HG02970 (cell line): ENCODE results near the gene OR8B2.
"Not testable (repeated sequence)": the region's sequence is repeated elsewhere in the genome, so short reads cannot be mapped to it uniquely, and the experiment has no call there.

Experiments used
- ATAC-seq: cut with Tn5 transposase; IDR thresholded peaks from one replicate; pipeline ENCODE4 v1.9.1; 2021; ENCODE audit warnings: mild to moderate bottlenecking, moderate library complexity, moderate number of reproducible peaks; ENCODE audit not compliant: unreplicated experiment, low FRiP score

The OR8B2 gene, protein sequence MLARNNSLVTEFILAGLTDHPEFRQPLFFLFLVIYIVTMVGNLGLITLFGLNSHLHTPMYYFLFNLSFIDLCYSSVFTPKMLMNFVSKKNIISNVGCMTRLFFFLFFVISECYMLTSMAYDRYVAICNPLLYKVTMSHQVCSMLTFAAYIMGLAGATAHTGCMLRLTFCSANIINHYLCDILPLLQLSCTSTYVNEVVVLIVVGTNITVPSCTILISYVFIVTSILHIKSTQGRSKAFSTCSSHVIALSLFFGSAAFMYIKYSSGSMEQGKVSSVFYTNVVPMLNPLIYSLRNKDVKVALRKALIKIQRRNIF

DNA sequence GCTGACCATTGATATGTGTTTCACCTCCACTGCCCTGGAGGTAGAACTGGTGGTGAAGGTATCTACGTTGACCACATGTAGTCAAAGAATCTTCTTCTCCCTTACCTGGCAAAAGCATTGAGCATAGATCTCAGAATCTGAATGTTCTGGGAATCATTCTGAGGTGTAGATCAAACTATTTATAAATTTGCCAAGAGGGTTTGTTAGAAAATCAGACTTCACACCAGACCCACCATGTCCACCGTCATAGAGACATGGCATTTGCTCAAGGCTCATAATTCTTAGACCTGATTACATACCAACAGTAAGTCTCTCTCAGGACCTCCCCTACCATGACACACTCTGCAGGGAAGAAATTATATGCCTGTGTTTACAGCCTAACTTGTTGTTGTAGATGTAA lies at the start of gene OR8B2:
OR8B2 (minus strand) TSS at position 101 of the 400 bp plus-strand sequence. CDS start 1,156 bp downstream, outside the sequence.
- no peak for ATAC-seq

DNA sequence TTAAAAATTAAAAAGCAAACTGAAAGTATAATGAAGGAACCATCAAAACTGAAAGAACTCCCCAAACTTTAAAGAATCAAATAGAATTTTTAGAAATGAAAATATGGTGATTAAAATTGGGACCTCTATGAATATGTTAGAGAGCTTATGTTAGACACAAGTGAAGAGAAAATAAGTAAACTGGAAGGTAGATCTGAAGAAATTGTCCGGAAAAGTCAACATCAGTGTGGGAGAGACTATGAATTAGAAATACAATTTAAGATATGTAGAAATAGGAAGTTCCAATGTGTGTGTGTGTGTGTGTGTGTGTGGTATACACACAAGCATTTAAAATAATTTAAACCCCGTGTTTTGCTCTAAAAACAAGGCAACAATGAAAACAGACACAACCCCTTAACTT lies 45.3 kb upstream of the OR8B2 start:
- no peak for ATAC-seq

DNA sequence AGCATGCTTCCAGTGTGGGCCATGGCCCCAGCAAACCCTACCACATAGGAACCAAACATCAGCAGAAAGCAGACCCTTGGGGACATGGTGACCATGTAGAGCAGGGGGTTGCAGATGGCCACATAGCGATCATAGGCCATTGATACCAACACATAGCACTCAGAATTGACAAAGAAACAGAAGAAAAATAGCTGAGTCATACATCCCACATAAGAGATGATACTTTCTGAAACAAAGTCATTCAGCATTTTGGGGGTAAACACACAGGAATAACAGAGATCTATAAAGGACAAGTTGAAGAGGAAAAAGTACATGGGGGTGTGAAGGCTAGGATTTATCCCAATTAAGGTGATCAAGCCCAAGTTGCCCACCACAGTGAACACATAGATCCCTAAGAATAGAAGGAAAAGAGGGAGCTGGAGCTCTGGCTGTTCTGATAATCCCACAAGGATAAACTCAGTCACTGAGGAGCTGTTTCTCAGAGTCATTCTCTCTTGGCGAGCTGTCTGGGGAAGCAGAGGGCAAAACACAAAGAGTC lies 40.2 kb upstream of the OR8B2 start, which contains the start of gene OR8B4:
OR8B4 (minus strand) TSS at position 488 of the 538 bp plus-strand sequence; CDS start at position 488, 0 bp downstream.
- ATAC-seq, result no peak

DNA sequence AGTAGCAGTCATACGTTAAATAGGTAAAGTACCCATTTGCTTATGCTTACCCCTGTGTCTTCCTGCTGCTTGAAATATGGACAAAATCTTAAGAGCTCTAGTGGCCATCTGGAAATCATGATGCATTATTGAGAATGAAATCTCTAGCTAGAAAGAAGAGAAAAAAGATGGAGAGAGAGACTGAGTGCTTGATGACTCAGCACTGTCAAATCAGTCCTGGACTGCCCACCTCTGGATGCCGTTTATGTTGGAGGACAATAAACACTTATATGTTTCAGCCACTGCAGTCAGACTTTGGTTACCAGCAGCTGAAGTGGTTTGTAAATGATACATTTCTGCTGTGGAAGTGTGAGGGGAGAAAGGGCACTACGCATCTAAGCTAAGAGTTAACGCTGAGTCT lies 36.7 kb upstream of the OR8B2 start:
- no peak for ATAC-seq

DNA sequence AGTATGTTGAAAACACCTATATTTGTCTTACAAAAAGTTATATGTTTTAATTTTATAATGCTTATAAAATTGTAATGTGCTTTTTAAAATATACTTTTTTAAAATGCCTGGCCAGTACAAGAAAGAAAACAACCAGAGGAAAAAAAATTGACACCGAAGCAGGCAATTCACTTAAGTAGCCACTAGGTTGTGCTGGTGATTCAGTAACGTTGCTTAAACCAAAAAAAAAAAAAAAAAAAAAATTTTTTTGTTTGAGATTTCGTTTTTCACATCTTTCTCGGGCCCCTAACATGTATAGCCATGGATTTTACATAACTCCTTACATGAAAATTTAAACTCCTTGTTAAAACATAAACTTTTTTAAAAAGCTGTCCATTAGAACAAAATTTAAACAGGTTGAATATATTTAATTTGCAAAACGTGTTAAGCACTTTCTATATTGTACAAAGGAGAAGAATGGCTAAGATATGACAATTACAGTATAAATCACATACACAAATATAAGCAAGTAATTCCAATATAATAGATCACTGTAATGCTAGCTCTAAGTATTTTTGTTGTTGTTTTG lies 31.1 kb upstream of the OR8B2 start:
- no peak for ATAC-seq

DNA sequence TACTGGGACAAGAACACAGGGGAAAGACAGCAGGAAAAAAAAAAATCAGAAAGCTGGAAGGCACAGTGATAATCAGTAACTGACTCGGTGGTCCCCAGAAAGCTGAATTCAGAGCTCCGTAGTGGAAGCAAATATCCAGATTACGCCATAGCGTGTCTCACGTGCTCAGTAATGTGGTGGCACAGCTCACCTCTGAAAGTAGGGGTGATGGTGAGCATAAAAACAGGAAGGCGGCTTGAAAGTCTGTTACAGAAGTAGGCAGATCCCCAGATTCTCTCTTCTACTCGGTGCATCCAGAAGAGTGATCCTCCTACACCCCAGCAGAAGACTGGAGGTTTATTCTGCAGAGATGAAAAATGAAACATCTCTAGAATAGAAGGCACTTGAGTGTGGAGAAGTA lies 25.6 kb upstream of the OR8B2 start:
- no peak for ATAC-seq

DNA sequence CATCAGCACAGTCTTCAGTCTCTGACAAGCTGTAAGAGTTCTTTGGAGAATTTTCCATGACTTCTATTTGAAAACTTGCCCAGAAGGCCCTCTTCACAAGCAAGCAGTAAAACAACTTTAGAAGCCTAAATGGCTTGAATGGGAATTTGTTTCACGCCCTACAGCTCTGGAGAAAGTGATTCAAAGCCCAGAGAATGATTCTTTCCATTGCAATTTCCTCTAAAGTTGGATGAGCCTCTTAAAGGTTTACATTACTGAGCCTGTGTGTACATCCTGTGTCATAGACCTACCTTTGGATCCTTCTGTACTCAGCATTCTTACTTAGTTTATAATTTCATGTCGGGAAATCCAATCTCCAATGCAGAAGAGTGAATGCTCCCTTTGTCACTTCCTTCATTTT lies 21.3 kb upstream of the OR8B2 start:
- ATAC-seq, result no peak

DNA sequence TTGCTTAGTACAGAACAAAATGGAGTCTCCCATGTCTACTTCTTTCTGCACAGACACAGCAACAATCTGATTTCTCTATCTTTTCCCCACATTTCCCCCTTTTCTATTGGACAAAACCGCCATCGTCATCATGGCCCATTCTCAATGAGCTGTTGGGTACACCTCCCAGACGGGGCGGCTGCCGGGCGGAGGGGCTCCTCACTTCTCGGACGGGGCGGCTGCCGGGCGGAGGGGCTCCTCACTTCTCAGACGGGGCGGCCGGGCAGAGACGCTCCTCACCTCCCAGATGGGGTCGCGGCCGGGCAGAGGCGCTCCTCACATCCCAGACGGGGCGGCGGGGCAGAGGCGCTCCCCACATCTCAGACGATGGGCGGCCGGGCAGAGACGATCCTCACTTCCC lies 18.9 kb upstream of the OR8B2 start:
- not testable (repeated sequence) for ATAC-seq

DNA sequence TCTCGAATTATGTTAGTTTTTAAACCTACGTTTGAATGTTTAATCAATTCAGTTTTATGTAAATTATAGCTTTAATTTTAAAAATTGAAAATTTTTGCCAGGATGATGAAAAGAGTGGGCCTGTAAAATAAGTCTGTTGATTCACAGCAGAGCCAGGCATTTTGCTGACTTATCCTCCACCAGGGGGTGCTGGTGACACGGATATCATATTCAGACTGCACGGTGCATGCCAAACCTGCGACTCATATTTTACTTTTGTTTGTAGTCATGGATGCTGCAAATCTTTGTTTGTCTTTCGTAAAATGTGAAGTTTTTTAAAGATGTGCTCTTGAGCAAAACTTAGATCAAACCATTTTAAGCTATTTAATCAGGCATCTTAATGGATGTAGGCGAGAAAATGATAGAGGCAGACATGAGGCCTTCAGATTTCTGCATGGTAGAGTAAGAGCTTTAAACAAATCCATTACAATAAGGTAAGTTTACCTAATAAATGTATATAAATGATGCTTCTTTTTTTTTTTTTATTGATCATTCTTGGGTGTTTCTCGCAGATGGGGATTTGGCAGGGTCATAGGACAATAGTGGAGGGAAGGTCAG lies 18.1 kb upstream of the OR8B2 start:
- ATAC-seq, result peak; percentile 79

DNA sequence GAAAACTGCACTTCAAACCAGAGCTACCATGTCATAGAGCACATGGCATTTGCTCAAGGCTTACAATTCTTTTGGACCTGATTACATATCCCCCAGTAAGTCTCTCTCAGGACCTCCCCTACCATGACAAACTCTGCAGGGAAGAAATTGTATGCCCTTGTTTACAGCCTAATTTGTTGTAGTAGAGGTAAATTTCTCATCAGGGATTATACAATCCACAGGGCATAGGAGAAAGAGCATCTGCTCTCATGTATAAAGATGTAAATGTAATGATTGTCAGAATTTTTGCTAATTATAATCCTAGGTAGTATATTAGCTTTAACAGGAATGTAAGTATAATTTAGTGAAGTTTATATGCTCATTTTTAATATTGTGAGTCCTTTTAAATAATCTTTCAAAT lies 14.6 kb upstream of the OR8B2 start, which contains the start of gene OR8B3:
OR8B3 (minus strand) TSS at position 101 of the 400 bp plus-strand sequence. CDS start 1,673 bp downstream, outside the sequence.
- no peak for ATAC-seq

DNA sequence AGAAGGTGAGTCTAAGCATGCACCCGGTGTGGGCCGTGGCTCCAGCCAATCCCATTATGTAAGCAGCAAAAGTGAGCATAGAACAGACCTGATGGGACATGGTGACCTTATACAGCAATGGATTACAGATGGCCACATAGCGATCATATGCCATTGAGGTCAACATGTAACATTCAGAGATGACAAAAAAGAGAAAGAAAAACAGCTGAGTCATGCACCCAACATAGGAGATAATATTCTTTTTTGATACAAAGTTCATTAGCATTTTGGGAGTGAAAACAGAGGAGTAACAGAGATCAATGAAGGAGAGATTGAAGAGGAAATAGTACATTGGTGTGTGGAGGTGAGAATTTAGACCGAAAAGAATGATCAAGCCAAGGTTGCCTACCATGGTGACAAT lies 12.5 kb upstream of the OR8B2 start:
- not testable (repeated sequence) for ATAC-seq

DNA sequence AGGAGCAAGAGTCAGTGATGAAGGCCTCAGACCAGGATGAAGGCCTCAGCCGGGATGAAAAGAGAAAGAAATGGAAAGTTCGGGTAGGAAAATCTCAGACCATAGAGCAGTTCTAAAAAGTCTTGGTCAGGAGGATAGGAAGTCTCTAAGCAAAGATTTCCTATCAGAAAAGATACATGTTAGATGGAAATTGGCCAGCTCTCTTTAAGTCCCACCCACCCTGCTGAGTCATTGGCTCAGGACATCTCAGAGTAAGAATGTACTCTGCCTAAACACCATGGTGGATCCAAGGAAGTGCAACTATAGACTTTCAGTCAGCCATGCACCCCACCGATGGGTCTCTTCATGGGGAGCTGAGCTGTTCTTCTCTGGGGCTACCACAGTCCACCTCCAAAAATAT lies 10.1 kb upstream of the OR8B2 start:
- ATAC-seq, result no peak

DNA sequence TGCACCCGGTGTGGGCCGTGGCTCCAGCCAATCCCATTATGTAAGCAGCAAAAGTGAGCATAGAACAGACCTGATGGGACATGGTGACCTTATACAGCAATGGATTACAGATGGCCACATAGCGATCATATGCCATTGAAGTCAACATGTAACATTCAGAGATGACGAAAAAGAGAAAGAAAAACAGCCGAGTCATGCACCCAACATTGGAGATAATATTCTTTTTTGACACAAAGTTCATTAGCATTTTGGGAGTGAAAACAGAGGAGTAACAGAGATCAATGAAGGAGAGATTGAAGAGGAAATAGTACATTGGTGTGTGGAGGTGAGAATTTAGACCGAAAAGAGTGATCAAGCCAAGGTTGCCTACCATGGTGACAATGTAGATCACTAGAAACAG lies 1.4 kb downstream of the OR8B2 start:
- not testable (repeated sequence) for ATAC-seq

DNA sequence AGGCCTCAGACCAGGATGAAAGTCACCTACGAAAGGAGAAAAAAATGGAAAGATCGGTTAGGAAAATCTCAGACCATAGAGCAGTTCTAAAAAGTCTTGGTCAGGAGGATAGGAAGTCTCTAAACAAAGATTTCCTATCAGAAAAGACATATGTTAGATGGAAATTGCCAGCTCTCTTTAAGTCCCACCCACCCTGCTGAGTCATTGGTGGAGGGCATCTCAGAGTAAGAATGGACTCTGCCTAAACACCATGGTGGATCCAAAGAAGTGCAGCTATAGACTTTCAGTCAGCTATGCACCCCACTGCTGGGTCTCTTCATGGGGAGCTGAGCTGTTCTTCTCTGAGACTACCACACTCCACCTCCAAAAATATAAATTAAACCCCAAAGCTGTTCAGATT lies 3.7 kb downstream of the OR8B2 start:
- no peak for ATAC-seq

DNA sequence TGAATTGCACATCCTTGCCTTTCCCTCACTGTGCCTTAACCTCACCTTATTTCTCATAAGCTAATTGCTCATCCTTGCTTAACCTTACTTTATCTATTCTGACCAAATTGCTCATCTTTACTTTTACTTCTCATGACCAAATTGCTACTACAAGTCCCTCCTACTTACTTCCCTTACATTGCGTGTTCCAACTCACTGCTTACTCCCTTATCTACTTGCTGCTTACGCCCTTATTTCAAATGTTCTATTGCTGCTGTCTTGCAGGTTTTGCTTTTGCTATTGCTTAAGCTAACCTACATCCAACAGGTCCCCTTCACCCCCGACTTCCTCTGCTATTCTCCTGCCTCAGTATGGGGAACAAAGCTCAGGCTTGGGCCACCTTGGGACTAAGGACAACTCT lies 8.0 kb downstream of the OR8B2 start:
- no peak for ATAC-seq

DNA sequence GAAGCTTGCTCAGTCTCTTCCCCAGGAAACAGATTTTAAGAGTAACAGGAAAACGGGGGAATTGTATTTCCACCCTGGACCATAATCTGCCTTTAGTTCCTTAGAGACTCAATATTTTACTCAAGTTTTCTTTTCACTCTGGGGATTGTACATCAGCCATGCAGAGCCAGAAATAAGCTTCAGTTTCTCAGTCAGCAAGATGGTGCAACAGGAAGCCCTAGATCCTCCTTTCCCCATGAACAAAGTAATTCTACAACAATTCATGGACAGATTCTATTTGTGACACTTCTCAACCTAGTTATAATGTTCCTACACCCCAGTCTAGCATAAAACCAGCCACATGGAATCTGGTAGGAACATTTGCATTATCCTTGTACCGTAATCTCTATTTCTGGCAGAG lies 24.7 kb downstream of the OR8B2 start:
- ATAC-seq, result no peak

DNA sequence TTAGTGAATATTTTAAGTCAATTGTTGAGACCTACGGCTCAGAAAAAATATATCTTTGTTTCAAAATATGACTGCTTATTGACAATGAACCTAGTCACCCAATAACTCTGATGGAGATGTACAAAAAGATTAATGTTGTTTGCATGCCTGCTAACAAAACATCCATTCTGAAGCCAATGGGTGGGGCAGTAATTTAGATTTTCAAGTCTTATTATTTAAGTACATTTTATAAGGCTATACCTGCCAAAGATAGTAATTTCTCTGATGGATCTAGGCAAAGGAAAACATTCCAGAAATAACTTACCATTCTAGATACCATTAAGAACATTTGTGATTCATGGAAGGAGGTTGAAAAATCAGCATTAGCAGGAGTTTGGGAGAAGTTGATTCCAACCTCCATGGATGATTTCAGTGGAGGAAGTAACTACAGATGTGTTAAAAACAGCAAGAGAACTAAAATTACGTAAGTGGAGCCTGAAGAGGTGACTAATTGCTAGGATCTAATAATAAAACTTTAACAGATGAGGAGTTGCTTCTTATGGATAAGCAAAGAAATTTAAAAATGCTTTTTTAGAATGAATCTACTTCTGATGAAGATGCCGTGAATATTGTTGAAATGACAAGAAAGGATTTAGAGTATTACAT lies 37.9 kb downstream of the OR8B2 start:
- ATAC-seq, result no peak

DNA sequence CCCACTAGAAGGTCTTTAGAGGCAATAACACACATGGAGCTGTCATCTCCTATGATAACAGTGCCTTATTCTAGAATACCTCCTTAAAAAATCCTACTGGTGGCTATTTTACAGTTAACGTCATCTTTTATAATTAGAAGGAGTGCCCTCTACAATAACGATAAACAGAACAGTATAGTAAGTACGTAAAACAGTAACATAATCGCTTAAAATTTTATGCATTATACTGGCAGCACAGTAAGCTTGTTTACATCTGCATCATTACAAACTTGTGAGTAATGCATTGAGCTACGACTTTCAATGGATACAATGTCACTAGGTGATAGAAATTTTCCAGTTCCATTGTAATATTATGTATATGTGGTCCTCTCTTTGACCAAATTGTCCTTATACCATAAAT lies 40.0 kb downstream of the OR8B2 start:
- no peak for ATAC-seq

DNA sequence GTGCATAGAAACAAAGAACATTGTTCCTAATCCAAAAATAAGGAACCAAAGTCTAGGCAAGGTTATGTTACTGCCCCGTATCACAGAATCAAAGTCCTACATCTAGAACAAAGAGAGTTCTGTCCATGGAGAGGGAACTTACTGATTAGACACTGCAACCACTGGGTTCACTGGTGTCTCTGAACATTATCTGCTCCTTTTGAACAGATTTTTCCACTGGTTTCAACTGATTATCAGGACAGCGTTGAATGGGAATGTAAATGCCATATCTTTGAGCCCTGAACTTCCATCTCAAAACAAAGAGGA lies 44.2 kb downstream of the OR8B2 start:
- ATAC-seq, result no peak

DNA sequence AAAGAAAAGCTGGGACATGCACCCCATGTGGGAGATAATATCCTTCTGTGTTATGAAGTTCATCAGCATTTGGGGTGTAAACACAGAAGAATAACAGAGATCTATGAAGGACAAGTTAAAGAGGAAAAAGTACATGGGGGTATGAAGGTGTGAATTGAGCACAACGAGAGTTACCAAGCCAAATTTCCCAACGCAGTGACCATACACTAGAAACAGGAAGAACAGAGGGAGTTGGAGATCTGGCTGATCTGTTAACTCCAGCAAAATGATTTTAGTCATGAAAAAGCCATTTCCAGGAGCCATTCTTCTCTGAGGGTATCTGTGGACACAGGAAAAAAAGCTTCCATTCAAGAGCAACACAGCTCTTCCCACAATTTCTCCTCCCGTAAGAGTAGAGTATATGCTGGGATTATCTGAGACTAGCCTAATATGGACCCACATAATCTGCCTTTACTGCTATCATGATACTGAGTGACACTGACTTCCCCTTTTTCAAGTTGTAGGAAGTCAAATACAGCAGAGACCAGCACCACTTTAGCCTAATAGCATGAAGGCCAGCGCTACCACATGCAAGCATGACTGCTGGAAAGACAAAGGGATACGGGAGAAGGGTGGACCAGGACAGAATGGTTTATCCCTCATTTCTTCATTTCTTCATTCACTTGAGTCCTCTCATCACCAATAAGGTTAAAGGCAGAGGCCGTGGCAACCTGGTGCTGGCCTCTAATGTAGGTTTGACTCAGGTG lies 44.7 kb downstream of the OR8B2 start:
- ATAC-seq, result no peak
